HepG2 (cell line): ENCODE results near the gene ABCB6. TPM values are rescaled to one million over a fixed set of nuclear protein-coding genes. Genes with fewer than 3 reads are reported as not detected.
A peak's percentile ranks its signal among the peaks of the same experiment; 100 is the strongest.

Source experiments
- CAMTA2 ChIP-seq: sonication (generic); formaldehyde crosslinking; IDR thresholded peaks from 2 replicates; pipeline ENCODE4 v1.4.0; 2020; ENCODE audit warnings: mild to moderate bottlenecking, missing genetic modification reagents, borderline replicate concordance
- CENPT ChIP-seq: sonication (generic); formaldehyde crosslinking; IDR thresholded peaks from 2 replicates; pipeline ENCODE4 v1.8.0; 2022; ENCODE audit warnings: low read depth, mild to moderate bottlenecking, moderate library complexity, missing genetic modification reagents
- CERS6 ChIP-seq: sonication (generic); formaldehyde crosslinking; IDR thresholded peaks from 2 replicates; pipeline ENCODE4 v1.5.0; 2020; ENCODE audit warnings: missing genetic modification reagents
- DR1 ChIP-seq: sonication (generic); formaldehyde crosslinking; IDR thresholded peaks from 2 replicates; pipeline ENCODE4 v1.8.0; 2021; ENCODE audit warnings: mild to moderate bottlenecking, missing genetic modification reagents, inconsistent platforms
- EED ChIP-seq: sonication (generic); formaldehyde crosslinking; IDR thresholded peaks from 2 replicates; pipeline ENCODE4 v1.5.0; 2020; ENCODE audit warnings: mild to moderate bottlenecking, missing genetic modification reagents
- FLYWCH1 ChIP-seq: sonication (generic); formaldehyde crosslinking; IDR thresholded peaks from 2 replicates; pipeline ENCODE4 v1.8.1; 2023; ENCODE audit warnings: mild to moderate bottlenecking, missing genetic modification reagents
- GPN1 ChIP-seq: sonication (generic); formaldehyde crosslinking; IDR thresholded peaks from 2 replicates; pipeline ENCODE4 v1.5.1; 2020; ENCODE audit warnings: missing genetic modification reagents, borderline replicate concordance
- HNF1B ChIP-seq: sonication (generic); formaldehyde crosslinking; IDR thresholded peaks from 2 replicates; pipeline ENCODE4 v1.5.1; 2020; ENCODE audit warnings: mild to moderate bottlenecking, moderate library complexity, missing genetic modification reagents
- HOXA3 ChIP-seq: sonication (generic); formaldehyde crosslinking; IDR thresholded peaks from 2 replicates; pipeline ENCODE4 v1.5.0; 2020; ENCODE audit warnings: missing genetic modification reagents
- KAT7 ChIP-seq: IDR thresholded peaks from 2 replicates; pipeline ENCODE4 v1.6.1; 2018; ENCODE audit warnings: borderline replicate concordance, missing compliant biosample characterization
- KDM5B ChIP-seq: sonication (generic); formaldehyde crosslinking; IDR thresholded peaks from 2 replicates; pipeline ENCODE4 v1.4.0; 2020; ENCODE audit warnings: missing genetic modification reagents, mild to moderate bottlenecking, borderline replicate concordance
- KDM6A ChIP-seq: IDR thresholded peaks from 2 replicates; pipeline ENCODE4 v1.6.1; 2016; ENCODE audit warnings: low read depth
- PAXIP1 ChIP-seq: sonication (generic); formaldehyde crosslinking; conservative IDR thresholded peaks from 2 replicates; pipeline ENCODE4 v1.4.0; 2020; ENCODE audit warnings: mild to moderate bottlenecking, missing genetic modification reagents, moderate library complexity
- REXO4 ChIP-seq: sonication (generic); formaldehyde crosslinking; IDR thresholded peaks from 2 replicates; pipeline ENCODE4 v1.8.0; 2022; ENCODE audit warnings: missing genetic modification reagents, mild to moderate bottlenecking, borderline replicate concordance
- TBX3 ChIP-seq: fragments of 450-650 bp; IDR thresholded peaks from 2 replicates; pipeline ENCODE4 v1.6.1; 2017; ENCODE audit warnings: antibody characterized with exemption, mild to moderate bottlenecking, inconsistent platforms, borderline replicate concordance
- YEATS2 ChIP-seq: sonication (generic); formaldehyde crosslinking; IDR thresholded peaks from 2 replicates; pipeline ENCODE4 v1.4.0; 2020; ENCODE audit warnings: missing genetic modification reagents, borderline replicate concordance
- ZNF317 ChIP-seq: sonication (generic); formaldehyde crosslinking; IDR thresholded peaks from 2 replicates; pipeline ENCODE4 v1.5.0; 2020; ENCODE audit warnings: mild to moderate bottlenecking, missing genetic modification reagents
- ZNF431 ChIP-seq: sonication (generic); formaldehyde crosslinking; IDR thresholded peaks from 2 replicates; pipeline ENCODE4 v1.9.0; 2022; ENCODE audit warnings: missing genetic modification reagents, low read depth, mild to moderate bottlenecking, borderline replicate concordance
- ZNF468 ChIP-seq: sonication (generic); formaldehyde crosslinking; IDR thresholded peaks from 2 replicates; pipeline ENCODE4 v1.8.0; 2022; ENCODE audit warnings: mild to moderate bottlenecking, moderate library complexity, missing genetic modification reagents
- ZNF549 ChIP-seq: sonication (generic); formaldehyde crosslinking; IDR thresholded peaks from 2 replicates; pipeline ENCODE4 v1.5.0; 2020; ENCODE audit warnings: missing genetic modification reagents
- ZSCAN22 ChIP-seq: sonication (generic); formaldehyde crosslinking; IDR thresholded peaks from 2 replicates; pipeline ENCODE4 v1.4.0; 2020; ENCODE audit warnings: mild to moderate bottlenecking, missing genetic modification reagents
- polyA plus RNA-seq, 8 experiments: library from polyadenylated mRNA; depleted of rRNA in 3 of 8; stranded (reverse) in 7 of 8; unstranded in 1 of 8; fragments of >200 nt; fragmentation: Illumina TruSeq in 4 of 8; extraction: Trizol in 4 of 8; gene quantifications; 2 replicates each; pipeline versions ENCODE4 v1.2.1 to v1.2.3, GENCODE V29; 2011 to 2016; ENCODE audit warnings: low read depth in 4 of 8, missing spikeins in 1 of 8, mixed read lengths in 1 of 8; ENCODE audit not compliant: insufficient read depth in 1 of 8
- total RNA-seq, 5 experiments: library from RNA; depleted of rRNA; stranded (reverse); fragments of >200 nt; fragmentation: Illumina TruSeq; extraction: Trizol; gene quantifications; 2 replicates each; pipeline ENCODE4 v1.2.3, GENCODE V29; 2016; ENCODE audit warnings: low read depth in 1 of 5
- TF ChIP-seq, protein P1 (sequence below): IDR thresholded peaks from 2 replicates; pipeline ENCODE4 v1.6.1; 2016; ENCODE audit warnings: low read depth

The ABCB6 gene
- total and polyA plus RNA-seq, 2 of the 13 experiments (the other 11 are each of a cell fraction or from before 2014, with no cell fraction given) = 91.1 to 137 TPM

- TF ChIP-seq PAXIP1 (CRISPR knock-in tag) (peak; percentile 82; the same call in 1 of the 2 replicates), CAMTA2 (CRISPR knock-in tag) (peak; percentile 44; the same call in 1 of the 2 replicates), CERS6 (CRISPR knock-in tag) (no peak), HNF1B (peak; percentile 86), ZNF468 (CRISPR knock-in tag) (peak; percentile 78; the same call in 1 of the 2 replicates), ZSCAN22 (CRISPR knock-in tag) (peak; percentile 70; the same call in 1 of the 2 replicates), CENPT (CRISPR knock-in tag) (peak; percentile 94; the same call in 1 of the 2 replicates), ZNF549 (CRISPR knock-in tag) (peak; percentile 73; the same call in 1 of the 2 replicates), KDM6A (CRISPR knock-in tag) (no peak), EED (CRISPR knock-in tag) (peak; percentile 98), KAT7 (CRISPR knock-in tag) (peak; percentile 46; the same call in 1 of the 2 replicates), ZNF317 (CRISPR knock-in tag) (peak; percentile 39; the same call in 1 of the 2 replicates), FLYWCH1 (CRISPR knock-in tag) (peak; percentile 99), HOXA3 (peak; percentile 91), DR1 (CRISPR knock-in tag) (no peak; the same call in none of the 2 replicates), YEATS2 (CRISPR knock-in tag) (peak; percentile 46; the same call in 1 of the 2 replicates), REXO4 (CRISPR knock-in tag) (peak; percentile 89; the same call in 1 of the 2 replicates), TBX3 (peak; percentile 82), GPN1 (CRISPR knock-in tag) (no peak), ZNF431 (CRISPR knock-in tag) (peak; percentile 29; the same call in 1 of the 2 replicates), KDM5B (CRISPR knock-in tag) (peak; percentile 97)
- TF ChIP-seq, protein P1, sequence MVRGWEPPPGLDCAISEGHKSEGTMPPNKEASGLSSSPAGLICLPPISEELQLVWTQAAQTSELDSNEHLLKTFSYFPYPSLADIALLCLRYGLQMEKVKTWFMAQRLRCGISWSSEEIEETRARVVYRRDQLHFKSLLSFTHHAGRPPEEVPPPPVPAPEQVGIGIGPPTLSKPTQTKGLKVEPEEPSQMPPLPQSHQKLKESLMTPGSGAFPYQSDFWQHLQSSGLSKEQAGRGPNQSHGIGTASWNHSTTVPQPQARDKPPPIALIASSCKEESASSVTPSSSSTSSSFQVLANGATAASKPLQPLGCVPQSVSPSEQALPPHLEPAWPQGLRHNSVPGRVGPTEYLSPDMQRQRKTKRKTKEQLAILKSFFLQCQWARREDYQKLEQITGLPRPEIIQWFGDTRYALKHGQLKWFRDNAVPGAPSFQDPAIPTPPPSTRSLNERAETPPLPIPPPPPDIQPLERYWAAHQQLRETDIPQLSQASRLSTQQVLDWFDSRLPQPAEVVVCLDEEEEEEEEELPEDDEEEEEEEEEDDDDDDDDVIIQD (CRISPR knock-in tag) = peak; percentile 43; the same call in 1 of the 2 replicates
These were observed 41.8 kb downstream of the ABCB6 start, which contains the start of gene CNPPD1 (continued) for GRCh38 chr2:219176818-219177551.
